Activated CD4-positive, CD25-positive, alpha-beta regulatory T cell treated with anti-CD3 and anti-CD28 coated beads, Interleukin-2, amount 50 U/mL, for 24 hours (primary cell): ENCODE results near the gene WDR91.
"Not testable (repeated sequence)": the region's sequence is repeated elsewhere in the genome, so short reads cannot be mapped to it uniquely, and the experiment has no call there.

ENCODE experiments used
- ATAC-seq, 2 donors: fragments of 150-1000 bp; cut with Tn5 transposase; one replicate each; pipeline ENCODE4 v1.10.0; 2021; ENCODE audit warnings: mild to moderate bottlenecking in 1 of 2, moderate library complexity in 1 of 2

The WDR91 gene

GRCh38 chr7:135211179-135211945 lies at the start of gene WDR91:
WDR91 (minus strand) TSS chr7:135211526; CDS start chr7:135211502, 24 bp downstream.
- peak; percentile 89 for ATAC-seq

- ATAC-seq: no peak
These were observed 49.1 kb upstream of the WDR91 start for GRCh38 chr7:135260470-135260869.

DNA sequence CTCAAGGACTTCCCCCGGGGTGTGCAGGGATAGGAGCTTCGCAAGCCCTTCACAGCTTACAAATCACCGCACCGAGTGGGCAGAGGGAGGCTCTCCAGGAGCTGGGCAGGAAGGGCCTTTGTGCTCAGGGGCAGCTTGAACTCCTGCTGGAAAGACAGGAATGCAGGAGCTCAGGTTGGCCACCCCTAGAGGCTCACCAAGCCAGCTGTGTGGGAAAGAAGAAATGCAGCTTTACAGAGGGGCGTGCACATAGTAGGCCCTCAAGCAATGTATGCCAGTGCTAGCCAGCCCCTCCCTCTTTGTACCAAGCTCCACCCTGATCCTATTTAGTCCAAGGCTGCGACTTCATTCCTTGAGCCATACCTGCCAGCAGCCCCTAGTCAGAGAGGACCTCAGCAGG lies 48.4 kb upstream of the WDR91 start:
- no peak for ATAC-seq

GRCh38 chr7:135258585-135258984 lies 47.3 kb upstream of the WDR91 start:
- ATAC-seq: no peak

- ATAC-seq: no peak
These were observed 46.5 kb upstream of the WDR91 start for GRCh38 chr7:135257790-135258189.

- ATAC-seq: no peak
These were observed 42.8 kb upstream of the WDR91 start for GRCh38 chr7:135253851-135254771.

GRCh38 chr7:135251496-135252391 lies 40.4 kb upstream of the WDR91 start:
- ATAC-seq: peak; percentile 30 to 41

DNA sequence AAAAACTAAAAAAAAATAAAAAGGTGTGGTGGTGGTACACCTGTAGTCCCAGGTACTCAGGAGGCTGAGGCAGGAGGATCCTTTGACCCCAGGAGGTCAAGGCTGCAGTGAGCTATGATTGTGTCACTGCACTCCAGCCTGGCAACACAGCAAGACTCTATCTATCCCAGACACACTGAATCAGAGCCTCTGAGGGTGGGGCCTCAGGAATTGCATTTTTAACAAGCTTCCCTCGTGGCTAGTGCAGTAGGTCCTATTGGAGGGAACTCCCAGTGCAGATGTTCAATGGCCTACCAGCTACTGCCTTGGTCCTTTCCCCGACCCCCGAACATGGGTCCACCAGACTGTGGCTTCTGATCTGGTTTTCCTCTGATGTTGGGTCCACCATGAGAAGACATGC lies 37.2 kb upstream of the WDR91 start:
- no peak for ATAC-seq

GRCh38 chr7:135247746-135248471 lies 36.6 kb upstream of the WDR91 start:
- no peak for ATAC-seq

GRCh38 chr7:135246191-135246825 lies 35.0 kb upstream of the WDR91 start:
- no peak for ATAC-seq

DNA sequence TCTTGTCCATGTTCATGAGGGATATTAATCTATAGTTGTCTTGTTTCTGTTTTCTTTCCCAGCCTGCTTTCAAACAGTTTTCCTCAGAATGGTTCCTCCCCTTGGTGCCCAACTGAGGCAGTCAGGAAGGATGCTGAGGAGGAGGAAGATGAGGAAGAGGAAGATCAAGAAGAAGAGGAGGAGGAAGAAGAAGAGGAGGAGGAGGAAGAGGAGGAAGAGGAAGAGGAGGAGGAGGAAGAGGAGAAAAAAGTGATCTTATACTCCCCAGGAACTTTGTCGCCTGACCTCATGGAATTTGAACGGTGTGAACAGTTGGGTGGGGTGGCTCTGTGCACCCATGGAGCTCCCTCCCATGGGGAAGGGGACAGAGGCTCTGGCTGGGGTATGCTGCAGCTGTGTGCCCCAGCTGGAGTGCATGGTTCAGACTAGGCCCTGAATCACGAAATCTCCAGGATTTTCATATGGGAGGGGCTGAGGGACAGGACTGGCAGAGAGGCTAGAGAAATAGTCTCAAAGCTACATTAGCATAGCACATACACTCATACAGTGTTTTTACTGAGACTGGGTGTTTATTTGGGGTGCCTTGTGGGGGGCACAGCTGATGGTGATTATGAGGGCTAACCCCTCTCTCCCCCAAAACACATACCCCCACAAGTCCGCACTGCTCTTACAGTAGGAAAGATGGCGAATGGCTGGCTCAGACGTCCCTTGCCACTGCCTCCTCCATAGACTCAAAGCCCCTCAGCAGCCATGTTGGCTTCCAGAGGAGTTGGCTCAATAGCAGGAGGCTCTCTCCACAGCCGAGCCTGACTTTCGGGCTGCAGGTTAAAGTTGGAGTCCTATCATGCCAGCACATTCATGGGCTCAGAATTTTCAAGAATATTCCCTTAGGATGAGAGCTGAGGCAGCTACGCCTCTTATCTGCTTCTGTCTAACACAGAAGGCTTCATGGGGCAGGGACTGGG lies 34.2 kb upstream of the WDR91 start:
- ATAC-seq: no peak

DNA sequence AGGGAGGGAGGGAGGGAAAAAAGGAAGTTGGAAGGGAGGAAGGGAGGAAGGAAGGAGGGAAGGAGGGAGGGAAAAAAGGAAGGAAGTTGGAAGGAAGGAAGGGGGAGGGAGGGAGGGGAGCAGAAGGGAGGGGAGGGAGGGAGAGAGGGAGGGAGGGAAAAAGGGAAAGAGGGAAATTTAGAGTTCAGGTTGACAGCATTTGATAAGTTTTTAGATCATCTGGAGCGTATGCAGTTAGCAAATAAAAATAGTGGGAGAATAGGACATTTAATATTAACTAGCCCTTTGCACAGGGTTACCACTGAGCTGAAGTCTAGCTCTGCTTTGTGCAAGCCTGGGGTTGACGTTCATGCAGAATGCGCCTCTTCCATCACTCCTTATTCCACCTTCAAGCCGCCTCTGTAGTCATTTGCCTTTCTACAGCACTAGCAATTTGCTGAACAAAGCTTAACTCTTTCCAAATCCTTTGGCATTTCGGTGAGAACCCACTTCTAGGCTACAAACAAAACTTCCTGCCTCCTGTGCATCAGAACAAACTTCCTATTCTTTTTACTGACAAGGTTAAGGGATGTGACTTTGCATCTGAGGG lies 30.9 kb upstream of the WDR91 start:
- no peak for ATAC-seq

- ATAC-seq: no peak
These were observed 29.1 kb upstream of the WDR91 start for GRCh38 chr7:135240441-135240840.

DNA sequence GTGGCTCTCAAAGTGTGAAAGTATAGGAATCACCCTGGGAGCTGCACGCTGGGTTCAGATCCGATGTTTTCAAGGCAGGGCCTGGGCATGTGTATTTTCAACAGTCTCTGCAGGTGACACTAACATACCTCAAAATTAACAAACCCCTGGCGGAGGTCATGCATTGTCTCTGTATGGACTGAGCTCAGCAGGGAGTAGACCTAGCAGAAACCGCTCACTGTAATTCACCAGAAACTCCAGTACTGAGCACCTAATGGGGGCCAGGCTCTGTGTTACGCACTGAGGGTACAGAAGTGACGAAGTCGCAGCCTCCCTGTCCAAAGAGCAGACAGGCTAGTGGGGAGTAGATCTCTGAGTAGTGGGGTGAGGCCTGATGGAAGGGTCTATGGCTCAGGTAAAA lies 27.9 kb upstream of the WDR91 start:
- no peak for ATAC-seq

- ATAC-seq: no peak
These were observed 26.9 kb upstream of the WDR91 start for GRCh38 chr7:135238112-135238744.

GRCh38 chr7:135236727-135237126 lies 25.4 kb upstream of the WDR91 start:
- no peak for ATAC-seq

GRCh38 chr7:135235841-135236240 lies 24.5 kb upstream of the WDR91 start:
- ATAC-seq: no peak

- ATAC-seq: no peak
These were observed 23.4 kb upstream of the WDR91 start for GRCh38 chr7:135234727-135235126.

DNA sequence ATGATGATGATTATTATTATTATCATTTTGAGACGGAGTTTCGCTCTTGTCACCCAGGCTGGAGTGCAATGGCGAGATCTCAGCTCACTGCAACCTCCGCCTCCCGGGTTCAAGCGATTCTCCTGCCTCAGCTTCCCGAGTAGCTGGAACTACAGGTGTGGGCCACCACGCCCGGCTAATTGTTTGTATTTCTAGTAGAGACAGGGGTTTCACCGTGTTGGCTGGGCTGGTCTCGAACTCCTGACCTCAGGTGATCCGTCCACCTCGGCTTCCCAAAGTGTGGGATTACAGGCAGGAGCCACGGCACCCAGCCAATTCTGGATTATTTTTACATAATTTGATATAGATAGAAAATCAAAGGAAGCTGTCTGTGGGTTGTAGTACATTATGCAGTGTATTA lies 22.8 kb upstream of the WDR91 start:
- not testable (repeated sequence) for ATAC-seq
